Midbrain (tissue), 1 donor: ENCODE measurements around the gene ATXN10.

ENCODE experiments used
- DNase-seq: peaks from one replicate; lab custom pipeline; 2025; lab: John Stamatoyannopoulos, UW

The ATXN10 gene

DNA sequence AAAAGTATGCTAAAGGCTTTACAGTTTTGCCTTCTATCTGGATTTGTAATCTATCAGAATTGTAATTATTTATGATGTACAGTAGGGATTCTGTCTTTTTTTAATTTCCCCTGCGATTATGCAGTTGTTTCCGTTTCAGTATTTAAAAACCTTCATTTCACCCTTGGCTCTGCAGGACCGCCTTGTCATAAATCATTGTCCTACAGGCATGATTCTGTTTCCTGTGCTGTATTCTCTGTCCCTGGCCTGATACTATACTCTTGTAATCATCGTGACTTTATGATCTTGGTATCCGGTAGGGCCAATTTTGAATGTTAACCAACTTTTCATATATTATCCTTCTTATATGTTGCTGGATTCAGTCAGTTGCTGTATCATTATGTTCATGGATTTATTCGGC, 151.7 kb downstream of the ATXN10 start:
- DNase-seq: no peak

DNA sequence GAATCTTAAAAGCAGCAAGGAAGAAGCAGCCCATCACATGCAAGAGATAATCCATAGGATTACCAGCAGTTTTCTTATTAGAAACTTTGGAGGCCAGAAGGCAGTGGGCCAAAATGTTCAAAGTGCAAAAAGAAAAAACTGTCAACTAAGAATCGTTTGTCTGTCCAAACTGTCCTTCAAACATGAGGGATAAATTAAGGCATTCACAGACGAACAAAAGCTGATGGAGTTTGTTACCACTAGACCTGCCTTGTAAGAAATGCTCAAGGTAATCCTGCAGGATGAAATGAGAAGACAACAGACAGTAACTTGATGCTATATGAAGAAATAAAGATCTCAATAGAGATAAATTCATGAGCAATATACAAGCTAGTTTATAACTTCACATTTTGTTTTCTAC, 154.9 kb downstream of the ATXN10 start:
- DNase-seq: no peak

DNA sequence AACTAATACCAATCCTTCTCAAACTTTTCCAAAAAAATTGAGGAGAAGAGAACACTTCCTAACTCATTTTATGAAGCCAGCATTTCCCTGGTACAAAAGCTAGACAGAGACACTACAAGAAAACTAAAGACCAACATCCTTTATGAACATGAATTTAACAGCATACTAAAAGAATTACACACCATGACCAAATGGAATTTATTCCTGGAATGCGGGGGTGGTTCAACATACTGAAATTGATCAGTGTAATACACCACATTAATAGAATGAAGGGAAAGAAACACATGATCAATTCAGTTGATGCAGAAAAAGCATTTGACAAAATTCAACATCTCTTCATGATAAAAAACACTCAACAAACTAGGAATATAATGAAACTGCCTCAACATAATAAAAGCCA, 157.2 kb downstream of the ATXN10 start:
- DNase-seq: no peak

DNA sequence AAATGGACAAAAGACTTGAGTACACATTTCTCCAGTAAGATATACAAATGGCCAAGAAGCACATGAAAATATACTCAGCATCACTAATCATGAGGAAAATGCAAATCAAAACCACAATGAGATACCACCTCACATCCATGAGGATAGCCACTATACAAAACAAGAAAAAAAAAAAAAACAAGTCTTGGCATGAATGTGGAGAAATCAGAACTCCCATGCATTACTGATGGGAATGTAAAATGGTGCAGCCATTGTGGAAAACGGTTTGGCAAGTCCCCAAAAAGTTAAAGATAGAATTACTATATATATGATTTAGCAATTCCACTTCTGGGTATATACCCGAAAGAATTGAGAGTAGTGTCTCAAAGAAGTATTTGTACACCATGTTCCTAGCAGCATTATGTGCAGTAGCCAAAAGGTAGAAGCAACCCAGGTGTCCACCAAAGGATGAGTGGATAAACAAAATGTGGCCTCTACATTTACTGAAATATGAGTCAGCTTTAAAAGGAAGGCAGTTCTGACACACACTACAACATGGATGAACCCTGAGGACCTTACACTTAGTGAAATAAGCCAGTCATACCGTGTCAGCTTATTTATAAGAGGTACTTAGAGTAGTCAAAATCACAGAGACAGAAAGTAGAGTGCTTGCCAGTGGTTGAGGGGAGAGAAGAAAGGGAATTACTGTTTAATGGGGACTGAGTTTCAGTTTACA, 159.1 kb downstream of the ATXN10 start:
- DNase-seq: no peak

DNA sequence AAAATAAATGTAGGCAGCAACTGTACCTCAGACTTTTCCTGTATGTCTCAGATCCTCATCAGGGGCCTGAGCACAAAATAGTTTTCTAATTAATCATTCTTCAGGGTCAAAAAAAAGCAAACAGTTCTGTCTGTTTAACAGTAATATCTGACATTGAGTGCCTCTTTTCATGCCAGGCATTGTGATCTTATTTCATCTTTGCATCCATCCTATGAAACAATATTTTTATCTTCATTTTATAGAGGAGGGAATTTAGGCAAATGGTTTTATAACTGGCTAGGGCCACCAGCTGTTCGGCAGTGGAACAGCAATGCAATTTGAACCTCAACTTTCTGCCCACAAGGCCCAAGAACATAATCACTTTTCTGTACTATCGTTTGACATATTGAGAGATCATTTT, 159.8 kb downstream of the ATXN10 start:
- DNase-seq: peak; percentile 6

DNA sequence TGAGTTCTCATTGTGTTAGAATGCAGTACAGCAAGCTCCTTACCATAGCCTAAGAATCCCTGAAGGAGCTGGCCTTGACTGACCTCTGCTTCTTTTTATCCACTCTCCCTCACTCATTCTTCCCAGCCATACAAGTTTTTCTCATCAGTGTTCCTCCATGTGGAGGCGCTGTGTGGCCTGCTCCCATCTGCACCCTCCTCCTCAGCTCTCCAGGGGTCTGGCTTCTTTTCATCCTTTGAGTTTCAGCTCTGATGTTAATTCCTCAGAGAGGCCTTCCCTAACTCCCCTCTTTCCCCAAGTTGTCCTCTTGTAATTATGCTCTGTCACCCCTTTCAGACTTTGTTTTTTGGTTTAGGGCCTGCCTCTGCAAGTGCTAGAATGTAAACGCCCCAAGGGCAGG, 160.5 kb downstream of the ATXN10 start:
- no peak for DNase-seq

DNA sequence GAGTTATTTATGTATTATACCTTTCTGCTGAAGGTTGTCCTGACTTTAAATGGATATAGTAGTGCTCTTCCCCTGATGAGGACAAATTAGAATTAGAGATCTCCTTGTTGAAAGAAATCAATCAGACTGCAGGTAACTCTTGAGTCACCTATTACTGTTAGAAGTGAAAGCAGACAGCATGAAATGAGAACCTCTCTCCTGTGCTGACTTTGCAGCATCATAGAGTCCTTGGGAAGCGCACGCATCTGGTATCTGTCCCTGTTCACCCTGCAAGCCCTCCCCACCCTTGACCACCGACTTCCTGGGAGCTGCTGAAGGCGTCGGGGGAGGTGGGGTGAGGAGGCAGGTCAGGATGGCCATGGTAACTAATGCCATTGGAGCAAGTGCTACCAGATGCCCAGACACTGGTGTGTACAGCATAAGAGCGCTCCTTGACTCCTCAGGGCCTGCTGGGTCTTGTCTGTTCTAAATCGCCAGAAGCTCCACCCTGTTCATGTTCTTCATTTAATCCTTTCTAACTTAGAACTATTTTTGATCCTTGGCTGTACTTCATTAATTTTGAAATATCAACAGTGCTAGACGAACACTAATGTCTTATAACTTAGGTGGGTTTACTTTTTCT, 161.4 kb downstream of the ATXN10 start:
- no peak for DNase-seq

DNA sequence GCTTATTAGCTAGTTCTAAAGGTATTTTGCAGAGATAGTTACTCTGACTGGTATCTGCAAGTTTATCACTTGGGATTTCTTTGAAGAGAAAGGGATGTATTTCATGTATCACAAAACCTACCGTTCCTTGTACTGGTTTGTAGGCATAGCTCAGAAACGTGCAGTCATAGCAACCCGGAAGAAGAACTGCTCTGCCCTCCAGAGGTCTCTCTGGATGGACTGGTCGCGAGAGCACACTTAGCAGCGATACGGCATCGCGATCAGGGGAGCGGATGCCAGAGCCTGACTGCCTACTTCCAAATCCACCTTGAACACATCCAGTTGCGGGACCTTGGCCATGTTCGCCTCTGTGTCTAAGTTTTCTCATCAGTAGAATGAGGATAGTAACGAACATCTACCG, 162.0 kb downstream of the ATXN10 start:
- no peak for DNase-seq

DNA sequence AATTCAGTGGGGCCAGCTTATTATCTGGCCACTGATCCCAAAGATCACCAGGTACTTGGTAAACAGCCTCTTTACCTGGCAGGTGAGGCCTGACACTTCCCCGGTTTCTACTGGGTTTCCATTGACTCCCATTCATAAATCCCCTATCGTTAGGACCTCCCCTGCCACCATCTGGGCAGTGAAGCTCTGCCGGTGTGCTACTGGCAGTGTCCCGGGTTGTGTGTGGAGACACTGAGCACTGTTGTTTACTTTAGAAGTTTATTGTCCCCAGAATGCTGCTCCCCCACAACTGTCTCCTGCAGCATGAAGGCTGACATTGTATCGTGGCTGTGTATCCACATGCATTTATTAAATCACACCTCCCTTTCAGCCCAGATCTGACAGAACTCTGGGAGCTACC, 162.6 kb downstream of the ATXN10 start:
- no peak for DNase-seq

DNA sequence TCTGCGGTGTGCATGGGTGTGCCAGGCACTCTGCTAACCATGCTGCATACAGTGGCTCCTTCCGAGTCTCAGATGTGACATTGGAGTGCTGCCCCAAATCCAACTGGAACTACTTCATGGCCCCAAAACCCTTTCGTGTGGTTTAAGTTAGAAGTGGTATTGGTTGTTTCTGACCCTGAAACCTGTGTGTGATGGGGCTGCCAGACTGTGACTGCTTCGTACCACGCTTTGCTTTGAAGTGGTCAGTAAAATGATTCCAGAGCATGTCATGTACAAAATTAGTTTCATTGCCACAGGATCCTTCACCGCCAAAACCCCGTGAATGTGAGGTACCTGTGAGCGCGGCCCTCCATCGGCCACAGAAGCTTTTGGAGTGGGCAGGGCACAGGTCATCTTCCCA, 163.2 kb downstream of the ATXN10 start:
- no peak for DNase-seq

DNA sequence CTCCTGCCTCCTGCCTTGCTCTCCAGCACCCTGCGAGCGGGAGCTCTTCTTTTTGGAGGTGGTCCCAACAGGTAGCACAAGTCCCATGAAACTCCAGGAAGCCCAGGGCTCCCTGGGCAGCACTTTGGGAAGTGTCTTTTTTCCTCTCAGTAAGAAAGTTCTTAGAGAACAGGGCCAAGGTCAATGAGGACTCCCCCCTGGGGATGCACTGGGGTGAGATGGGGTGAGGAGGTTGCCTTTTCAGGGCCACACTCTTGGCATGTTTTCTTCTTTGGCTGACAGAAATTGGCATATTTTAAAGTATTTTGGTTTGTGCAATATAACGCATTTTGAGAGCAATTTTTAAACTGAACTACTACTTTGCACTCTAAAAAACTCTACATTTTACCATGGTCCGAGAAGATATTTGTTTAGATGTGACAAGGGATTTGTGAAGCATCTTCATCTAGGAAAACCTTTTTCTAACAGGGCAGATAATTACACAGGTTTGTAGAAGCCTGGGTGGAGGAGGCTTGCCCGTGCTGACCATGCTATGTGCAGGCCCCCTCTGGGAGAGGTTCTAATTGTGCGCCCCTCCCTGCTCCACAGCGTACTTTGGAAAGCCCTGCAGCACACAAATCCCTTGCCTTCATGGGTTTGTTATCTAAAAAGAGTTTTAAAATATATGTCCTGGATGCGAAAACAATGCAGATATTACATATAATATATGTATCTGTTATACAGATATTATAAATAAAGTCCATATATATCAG, 165.0 kb downstream of the ATXN10 start:
- DNase-seq: no peak

DNA sequence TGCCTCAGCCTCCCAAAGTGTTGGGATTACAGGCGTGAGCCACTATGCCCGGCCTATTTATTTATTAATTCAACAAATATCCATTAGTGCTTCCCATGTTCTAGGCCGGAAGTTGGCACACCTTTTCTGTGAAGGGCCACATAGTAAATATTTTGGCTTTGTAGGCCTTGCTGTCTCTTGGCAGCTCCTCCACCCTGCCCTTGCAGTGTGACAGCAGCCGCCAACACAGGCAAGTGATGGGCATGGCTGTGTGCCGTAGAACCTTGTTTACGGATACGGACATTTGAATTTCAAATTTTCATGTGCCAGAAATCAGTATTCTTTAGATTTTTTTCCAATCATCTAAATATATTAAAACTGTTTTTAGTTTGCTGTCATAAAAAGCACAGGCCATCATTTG, 165.9 kb downstream of the ATXN10 start:
- peak; percentile 2 for DNase-seq

DNA sequence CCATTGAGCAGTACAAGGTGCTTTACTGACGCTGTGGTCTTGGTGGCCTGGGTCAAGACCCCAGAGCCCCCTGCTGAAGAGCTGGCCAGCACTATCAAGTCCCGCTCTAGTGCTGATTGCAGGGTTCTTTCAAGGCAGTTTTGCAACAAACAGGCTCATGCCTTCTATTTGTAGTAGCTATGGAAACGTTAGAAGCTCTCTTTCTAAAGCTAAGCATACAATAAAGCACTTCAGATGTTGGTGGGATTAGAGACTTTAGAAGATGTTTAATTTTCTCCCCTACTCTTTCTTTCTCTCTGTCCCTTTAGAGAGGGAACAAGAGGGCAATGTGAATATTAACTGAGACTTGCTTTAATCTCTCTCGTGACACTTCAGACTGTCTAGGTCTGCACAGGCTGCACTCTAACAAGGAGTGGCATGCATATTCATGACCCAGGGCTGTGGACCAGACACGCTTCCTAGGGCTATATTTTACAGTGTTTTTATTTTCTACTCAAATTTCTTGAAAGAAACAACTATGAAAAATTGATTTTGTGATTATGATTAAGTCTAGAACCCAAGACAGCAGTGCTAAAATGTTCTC, 166.8 kb downstream of the ATXN10 start:
- DNase-seq: no peak

DNA sequence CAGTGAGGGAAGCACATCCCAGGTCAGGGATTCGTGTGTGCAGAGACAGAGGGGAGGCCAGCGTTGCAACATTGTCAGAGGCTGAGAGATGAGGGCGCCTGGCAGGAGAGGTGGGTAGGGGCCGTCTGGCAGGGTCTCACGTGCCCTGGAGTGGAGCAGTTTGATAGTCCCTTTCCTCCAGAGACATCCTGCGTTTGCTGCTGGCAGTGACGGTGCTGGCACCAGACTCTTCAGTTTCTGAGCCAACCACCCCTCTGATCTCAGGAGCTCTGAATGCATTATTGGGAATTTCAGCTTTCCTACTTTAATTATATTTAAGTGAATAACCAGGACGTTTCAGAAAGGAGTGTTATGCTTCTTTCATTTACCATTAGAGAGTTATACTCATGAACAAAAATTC, 168.8 kb downstream of the ATXN10 start:
- DNase-seq: no peak

DNA sequence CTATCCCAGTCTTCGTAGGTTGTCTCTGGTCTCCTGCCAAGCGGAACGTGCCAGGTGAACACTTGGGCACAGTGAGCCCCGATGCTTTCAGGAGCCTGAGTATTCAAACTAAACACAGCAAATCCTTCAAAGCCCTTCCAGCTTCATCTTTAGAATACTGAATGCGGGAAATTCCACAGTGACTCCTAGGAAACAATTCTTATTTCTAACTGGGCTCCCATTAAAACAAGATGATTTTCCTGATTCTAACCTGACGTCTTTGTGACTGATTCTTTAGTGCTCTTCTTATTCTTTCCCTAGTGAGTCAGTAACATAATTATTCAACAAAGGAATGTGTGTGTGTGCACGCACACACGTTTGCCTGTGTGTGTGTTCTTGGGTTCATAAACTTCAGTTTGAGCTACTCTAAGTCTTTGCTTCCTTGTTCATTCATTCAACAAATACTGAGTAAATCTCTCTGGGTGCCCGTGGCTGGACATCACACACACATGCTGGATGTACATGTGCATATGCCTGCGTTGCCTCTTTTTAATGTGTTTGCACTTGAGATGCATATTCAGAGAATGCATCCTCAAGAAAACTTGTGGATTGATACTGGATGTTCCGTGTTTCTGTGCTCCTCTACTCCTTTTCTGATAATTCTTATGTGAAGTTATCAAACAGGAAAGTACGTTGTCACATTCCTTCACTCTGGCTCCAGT, 170.8 kb downstream of the ATXN10 start:
- DNase-seq: peak; percentile 8

DNA sequence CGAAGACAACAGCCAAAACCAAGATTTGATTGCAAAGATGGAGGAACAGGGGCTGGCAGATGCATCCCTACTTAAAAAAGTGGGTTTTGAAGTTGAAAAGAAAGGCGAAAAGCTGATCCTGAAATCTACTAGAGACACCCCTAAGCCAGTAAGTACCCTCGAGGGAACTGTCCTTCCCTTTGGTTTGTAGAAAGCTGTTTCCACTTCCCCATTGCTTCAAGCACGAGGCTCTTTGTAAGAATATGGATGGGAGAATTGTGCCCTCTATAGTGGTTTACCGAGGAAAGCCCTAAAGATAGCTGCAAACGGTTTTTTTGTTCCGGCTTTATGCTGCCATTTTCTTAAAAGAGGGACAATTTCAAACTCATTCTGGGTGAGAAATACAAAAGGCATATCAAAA, 171.4 kb downstream of the ATXN10 start:
- DNase-seq: no peak

DNA sequence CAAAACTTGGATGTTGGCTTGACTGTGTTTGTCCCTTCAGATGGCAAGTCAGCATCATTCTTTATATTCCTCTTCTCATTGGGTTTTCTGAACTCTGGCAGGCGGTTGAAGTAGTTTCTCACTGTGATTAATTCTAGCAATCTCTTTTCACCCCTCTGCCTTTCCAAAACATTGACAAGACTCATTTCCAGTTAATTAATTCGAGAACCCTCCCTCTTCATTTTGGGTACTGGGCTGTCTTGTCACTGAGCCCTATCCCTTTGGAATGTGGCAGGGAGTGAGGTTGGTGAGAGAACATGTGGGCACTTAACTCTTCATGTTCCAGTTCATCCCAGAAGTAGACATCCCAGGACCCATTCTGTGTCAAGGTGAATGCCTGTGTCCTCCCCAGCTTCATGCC, 172.4 kb downstream of the ATXN10 start:
- peak; percentile 7 for DNase-seq

DNA sequence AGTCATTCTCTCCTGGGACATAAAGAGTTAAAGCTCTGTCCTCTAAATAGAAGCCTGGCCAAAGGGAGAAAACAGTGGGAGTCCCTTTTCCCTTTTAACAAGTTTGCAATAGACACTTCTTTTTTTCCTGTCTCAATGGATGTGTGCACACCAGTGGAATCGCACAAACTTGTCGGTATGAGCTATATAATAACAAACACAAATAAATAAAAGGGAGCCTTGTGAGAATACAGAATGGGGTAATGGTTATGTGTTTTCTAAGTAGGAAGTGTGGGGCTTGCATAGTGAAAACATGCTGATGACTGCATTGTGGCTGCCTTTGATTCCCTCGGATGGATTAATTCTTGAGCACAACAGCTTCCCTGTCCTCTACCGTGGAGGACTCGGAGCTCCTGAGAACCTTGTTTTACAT, 173.4 kb downstream of the ATXN10 start:
- peak; percentile 16 for DNase-seq

DNA sequence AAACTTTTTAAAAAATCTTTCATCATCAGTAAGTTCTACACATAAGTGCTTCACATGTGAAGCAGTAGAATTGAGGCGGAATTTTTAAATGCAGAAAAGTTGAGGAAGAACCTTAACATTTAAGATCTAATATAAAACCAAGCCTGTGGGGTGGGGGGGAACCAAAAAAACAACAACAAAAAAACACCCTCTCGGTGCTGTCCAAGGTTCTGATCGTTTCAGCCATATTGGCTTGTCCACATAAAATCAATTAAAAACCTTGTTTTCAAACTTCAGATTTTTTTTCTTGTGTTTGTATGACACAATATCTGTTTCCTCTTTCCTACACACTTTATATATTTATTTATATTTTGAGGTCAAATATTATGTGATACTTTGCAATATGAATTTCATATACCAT, 175.3 kb downstream of the ATXN10 start:
- DNase-seq: no peak

DNA sequence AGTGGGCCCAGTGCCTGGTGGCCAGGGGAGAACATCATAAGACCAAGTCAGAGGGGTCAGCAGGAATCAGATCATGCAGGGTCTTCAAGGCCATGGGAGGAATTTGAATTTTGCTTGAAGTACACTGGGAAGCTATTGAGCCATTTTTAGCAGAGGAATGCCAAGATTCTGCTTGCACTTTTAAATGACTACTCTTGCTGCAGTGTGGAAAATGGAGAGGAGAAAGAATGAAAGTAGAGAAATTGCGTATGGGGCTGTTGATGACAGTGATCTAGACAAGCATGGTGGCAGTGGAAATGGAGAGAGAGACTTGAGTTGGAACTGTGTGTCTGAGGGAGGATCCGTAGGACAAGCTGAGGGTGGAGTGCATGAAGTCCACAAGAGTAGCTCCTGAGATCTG, 177.3 kb downstream of the ATXN10 start:
- no peak for DNase-seq

DNA sequence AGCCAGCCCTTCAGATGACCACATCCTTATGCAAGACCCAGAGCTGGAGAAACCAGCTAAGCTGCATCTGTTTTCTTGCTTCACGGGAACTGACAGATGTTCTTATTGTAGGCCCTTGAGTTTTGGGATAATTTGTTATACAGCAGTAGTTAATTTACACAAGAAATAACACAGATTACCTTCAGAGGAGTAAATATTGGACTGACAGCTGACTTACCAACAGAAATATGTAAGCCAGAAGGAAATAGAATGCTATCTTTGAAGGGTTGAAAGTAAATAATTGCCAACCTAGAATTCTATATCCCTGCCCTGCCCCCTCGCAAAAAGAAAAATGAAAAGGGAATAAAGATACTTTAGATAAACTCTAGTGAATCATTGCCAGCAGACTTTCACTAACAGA, 181.2 kb downstream of the ATXN10 start:
- DNase-seq: no peak

DNA sequence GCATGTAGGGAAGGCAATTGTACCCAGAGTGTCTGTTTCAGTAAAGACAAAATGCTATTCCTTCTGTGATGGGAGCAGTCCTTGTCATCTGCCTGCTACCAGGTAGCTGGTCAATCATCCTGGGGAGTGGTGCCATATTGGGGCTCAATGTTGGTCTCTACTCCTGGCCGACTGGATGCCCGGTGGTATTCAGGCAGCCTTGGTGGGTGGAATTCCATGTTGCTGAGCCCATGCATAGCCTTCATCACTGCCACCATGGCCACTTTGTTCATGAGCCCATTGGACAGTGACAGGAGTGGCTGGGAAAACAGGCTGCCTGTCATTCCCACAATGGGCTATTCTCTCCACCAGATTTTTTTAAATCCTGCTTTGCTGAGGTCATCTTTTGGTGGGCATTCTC, 184.3 kb downstream of the ATXN10 start:
- DNase-seq: no peak
